Neuron (in vitro differentiated cells): ENCODE results near the gene CXCR3.
"Not testable (repeated sequence)": the region's sequence is repeated elsewhere in the genome, so short reads cannot be mapped to it uniquely, and the experiment has no call there.

Experiments used
- H2AFZ ChIP-seq: one replicate; pipeline ENCODE4 v1.6.1; 2013; ENCODE audit warnings: low read depth, mild to moderate bottlenecking, inconsistent platforms, low read length, moderate library complexity
- H3K27me3 ChIP-seq: one replicate; pipeline ENCODE4 v1.6.1; 2013; ENCODE audit warnings: low read length; ENCODE audit not compliant: insufficient read depth
- H3K36me3 ChIP-seq: one replicate; pipeline ENCODE4 v1.6.1; 2013; ENCODE audit warnings: low read length; ENCODE audit not compliant: insufficient read depth
- H3K4me1 ChIP-seq: one replicate; pipeline ENCODE4 v1.6.1; 2013; ENCODE audit warnings: low read length; ENCODE audit not compliant: insufficient read depth
- H3K4me3 ChIP-seq: 2 replicates; pipeline ENCODE4 v1.5.1; 2013; ENCODE audit warnings: mild to moderate bottlenecking, low read length, moderate library complexity
- H3K9me3 ChIP-seq: one replicate; pipeline ENCODE4 v1.6.1; 2013; ENCODE audit warnings: low read length

CXCR3 gene

GRCh38 chrX:71581210-71581609, 37.1 kb downstream of the CXCR3 start:
- Histone ChIP-seq H3K4me1 (no peaks in the 10 kb centered on the region), H3K9me3 (no peaks in the 10 kb centered on the region), H3K27me3 (no peaks in the 10 kb centered on the region), H3K36me3 (peaks cover 2% of the 10 kb centered on the region), H3K4me3 (no peak overlapping the region), H2AFZ (no peak overlapping the region)

GRCh38 chrX:71579990-71580380, 38.3 kb downstream of the CXCR3 start:
- Histone ChIP-seq H3K4me3 (no peak overlapping the region), H3K27me3 (no peaks in the 10 kb centered on the region), H3K9me3 (no peaks in the 10 kb centered on the region), H3K36me3 (peaks cover 11% of the 10 kb centered on the region), H2AFZ (no peak overlapping the region), H3K4me1 (no peaks in the 10 kb centered on the region)

- Histone ChIP-seq H3K4me3 (no peak overlapping the region), H2AFZ (no peak overlapping the region), H3K27me3 (no peaks in the 10 kb centered on the region), H3K4me1 (no peaks in the 10 kb centered on the region), H3K9me3 (no peaks in the 10 kb centered on the region), H3K36me3 (peaks cover 13% of the 10 kb centered on the region)
These were observed 38.9 kb downstream of the CXCR3 start for GRCh38 chrX:71579136-71579989.

DNA sequence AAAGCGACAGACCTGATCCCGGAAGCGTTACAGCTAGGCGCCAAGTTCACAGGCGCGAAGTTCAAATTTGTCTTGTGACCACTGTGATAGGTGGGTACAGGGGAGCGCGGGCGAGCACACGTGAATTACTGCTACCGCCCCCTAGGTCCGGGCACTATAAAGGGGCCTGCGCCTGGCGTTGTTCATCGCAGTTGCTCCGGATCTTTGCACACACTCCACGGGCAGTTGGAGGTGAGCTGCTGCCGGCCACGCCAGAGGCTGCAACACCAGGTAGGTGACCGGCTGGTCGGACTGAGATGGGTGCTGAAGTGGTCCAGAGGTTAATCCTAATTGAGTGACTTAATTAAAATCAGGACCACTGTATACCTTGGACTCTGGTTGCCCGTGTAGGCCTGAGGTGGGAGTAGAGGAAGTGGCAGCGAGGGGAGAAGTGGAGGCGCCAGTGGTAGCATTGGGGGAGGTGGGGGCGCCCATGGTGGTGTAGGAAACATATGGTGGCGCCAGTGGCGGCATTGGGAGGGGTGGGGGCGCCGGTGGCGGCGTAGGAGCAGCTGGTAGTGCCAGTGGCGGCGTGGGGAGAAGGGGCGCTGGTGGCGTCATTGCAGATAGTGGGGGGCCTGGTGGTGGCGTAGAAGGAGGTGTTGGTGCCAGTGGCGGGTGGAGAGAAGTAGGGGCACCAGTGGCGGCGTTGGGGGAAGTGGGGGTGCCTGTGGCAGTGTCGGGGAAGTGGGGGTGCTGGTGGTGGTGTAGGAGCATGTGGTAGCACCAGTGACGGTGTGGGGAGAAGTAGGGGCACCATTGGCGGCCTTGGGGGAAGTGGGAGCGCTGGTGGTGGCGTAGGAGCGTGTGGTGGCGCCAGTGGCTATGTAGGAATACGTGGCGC, 39.8 kb downstream of the CXCR3 start, which contains the start of gene GCNA:
Gene GCNA (plus strand): TSS at position 185 of the 883 bp plus-strand sequence. CDS start 2,385 bp downstream, outside the sequence.
- Histone ChIP-seq H3K27me3 (no peaks in the 10 kb centered on the region), H3K36me3 (peaks cover 22% of the 10 kb centered on the region), H2AFZ (no peak within 1 kb of the TSS), H3K9me3 (no peaks in the 10 kb centered on the region), H3K4me3 (no peak within 1 kb of the TSS), H3K4me1 (no peaks in the 10 kb centered on the region)

GRCh38 chrX:71577682-71578081, 40.6 kb downstream of the CXCR3 start:
- no peaks in the 10 kb centered on the region for H3K9me3 ChIP-seq
- H3K4me3 ChIP-seq, result no peak overlapping the region
- H2AFZ ChIP-seq, result no peak overlapping the region
- no peaks in the 10 kb centered on the region for H3K27me3 ChIP-seq
- H3K36me3 ChIP-seq, result peaks cover 30% of the 10 kb centered on the region
- no peaks in the 10 kb centered on the region for H3K4me1 ChIP-seq

GRCh38 chrX:71573590-71573989, 44.7 kb downstream of the CXCR3 start:
- no peak overlapping the region for H2AFZ ChIP-seq
- no peaks in the 10 kb centered on the region for H3K27me3 ChIP-seq
- H3K36me3 ChIP-seq, result peaks cover 36% of the 10 kb centered on the region
- no peaks in the 10 kb centered on the region for H3K9me3 ChIP-seq
- no peak overlapping the region for H3K4me3 ChIP-seq
- H3K4me1 ChIP-seq, result no peaks in the 10 kb centered on the region

- H3K27me3 ChIP-seq, H3K4me1 ChIP-seq, H3K9me3 ChIP-seq, H3K4me3 ChIP-seq, H2AFZ ChIP-seq: not testable (repeated sequence)
- peaks cover 51% of the 10 kb centered on the region for H3K36me3 ChIP-seq
These were observed 46.9 kb downstream of the CXCR3 start for GRCh38 chrX:71571390-71571789.
